ENCODE measurements around the gene CTAG1A.
"Not testable (repeated sequence)": the region's sequence is repeated elsewhere in the genome, so short reads cannot be mapped to it uniquely, and the experiment has no call there.

Gene CTAG1A

GRCh38 chrX:154619182-154619581, 34.2 kb downstream of the CTAG1A start, which contains the start of gene CTAG1B:
Gene CTAG1B (minus strand): TSS chrX:154619282. CDS start chrX:154619218, 64 bp downstream.
- not testable (repeated sequence) for DNase-seq (ENCODE audit: low read depth)

GRCh38 chrX:154620767-154621414, 36.0 kb downstream of the CTAG1A start:
- not testable (repeated sequence) for DNase-seq (ENCODE audit: low read depth)

GRCh38 chrX:154628960-154629359, 44.0 kb downstream of the CTAG1A start:
- DNase-seq (ENCODE audit: low read depth) = not testable (repeated sequence)

- DNase-seq (ENCODE audit: low read depth) = not testable (repeated sequence)
Observed at GRCh38 chrX:154630949-154631348, 46.0 kb downstream of the CTAG1A start.

GRCh38 chrX:154633661-154634060, 48.7 kb downstream of the CTAG1A start:
- not testable (repeated sequence) for DNase-seq (ENCODE audit: low read depth)

All from EH (cell line).